Temporal lobe (tissue), 2 donors: ENCODE results near the gene PLD5. TPM values are rescaled to one million over a fixed set of nuclear protein-coding genes. Genes with fewer than 3 reads are reported as not detected.

Experiments used
- small RNA-seq: library from RNA; depleted of rRNA; stranded (forward); fragments of <200 nt; gene quantifications from one replicate; pipeline ENCODE3, GENCODE V24; 2014; ENCODE audit warnings: low replicate concordance
- total RNA-seq: library from RNA; depleted of rRNA; stranded (reverse); fragments of >200 nt; gene quantifications from one replicate; pipeline ENCODE4 v1.2.3, GENCODE V29; 2014

Gene PLD5
- total RNA-seq, 1 donor from 2014 or later: 2.7 TPM

Small RNA genes within 50 kb of the gene (small RNA-seq; reads per million reads assigned to genes)
- gene AL360271.2 (not detected), gene RN7SKP12 (not detected)
